ENCODE data around the gene TUBGCP2.

DNA sequence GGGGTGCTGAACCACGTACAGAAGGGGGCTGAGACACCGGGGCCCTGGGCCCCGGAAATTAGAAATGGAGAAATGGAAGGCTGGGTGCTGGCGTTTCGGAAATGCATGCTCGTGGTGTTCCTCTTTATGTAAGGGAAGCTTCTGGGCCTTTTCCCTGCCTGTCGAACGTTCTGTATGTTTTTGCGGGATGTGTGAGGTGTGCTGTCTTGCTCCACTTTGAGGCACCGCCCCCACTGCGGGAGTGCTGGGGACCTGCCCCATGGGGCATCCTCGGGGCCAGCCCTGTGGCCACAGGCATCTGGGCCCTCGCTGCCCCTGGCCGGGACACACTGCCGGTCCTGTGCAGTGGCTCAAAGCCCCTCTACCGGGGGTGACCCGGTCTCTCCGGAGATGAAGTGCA lies 72.7 kb downstream of the TUBGCP2 start:
- no peak for TF ChIP-seq EZH2 (conservative IDR thresholded peaks at IDR 0.05; ENCODE audit: low read depth, low read length)
- TF ChIP-seq ZNF253 (CRISPR knock-in tag; IDR thresholded peaks at IDR 0.05; ENCODE audit: borderline replicate concordance): no peak
- TF ChIP-seq, protein P1, sequence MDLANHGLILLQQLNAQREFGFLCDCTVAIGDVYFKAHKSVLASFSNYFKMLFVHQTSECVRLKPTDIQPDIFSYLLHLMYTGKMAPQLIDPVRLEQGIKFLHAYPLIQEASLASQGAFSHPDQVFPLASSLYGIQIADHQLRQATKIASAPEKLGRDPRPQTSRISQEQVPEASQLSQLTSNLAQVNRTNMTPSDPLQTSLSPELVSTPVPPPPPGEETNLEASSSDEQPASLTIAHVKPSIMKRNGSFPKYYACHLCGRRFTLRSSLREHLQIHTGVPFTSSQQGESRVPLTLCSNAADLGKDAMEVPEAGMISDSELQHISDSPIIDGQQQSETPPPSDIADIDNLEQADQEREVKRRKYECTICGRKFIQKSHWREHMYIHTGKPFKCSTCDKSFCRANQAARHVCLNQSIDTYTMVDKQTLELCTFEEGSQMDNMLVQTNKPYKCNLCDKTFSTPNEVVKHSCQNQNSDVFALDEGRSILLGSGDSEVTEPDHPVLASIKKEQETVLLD (CRISPR knock-in tag; IDR thresholded peaks at IDR 0.05; ENCODE audit: low read depth): no peak
- TF ChIP-seq, protein P2, sequence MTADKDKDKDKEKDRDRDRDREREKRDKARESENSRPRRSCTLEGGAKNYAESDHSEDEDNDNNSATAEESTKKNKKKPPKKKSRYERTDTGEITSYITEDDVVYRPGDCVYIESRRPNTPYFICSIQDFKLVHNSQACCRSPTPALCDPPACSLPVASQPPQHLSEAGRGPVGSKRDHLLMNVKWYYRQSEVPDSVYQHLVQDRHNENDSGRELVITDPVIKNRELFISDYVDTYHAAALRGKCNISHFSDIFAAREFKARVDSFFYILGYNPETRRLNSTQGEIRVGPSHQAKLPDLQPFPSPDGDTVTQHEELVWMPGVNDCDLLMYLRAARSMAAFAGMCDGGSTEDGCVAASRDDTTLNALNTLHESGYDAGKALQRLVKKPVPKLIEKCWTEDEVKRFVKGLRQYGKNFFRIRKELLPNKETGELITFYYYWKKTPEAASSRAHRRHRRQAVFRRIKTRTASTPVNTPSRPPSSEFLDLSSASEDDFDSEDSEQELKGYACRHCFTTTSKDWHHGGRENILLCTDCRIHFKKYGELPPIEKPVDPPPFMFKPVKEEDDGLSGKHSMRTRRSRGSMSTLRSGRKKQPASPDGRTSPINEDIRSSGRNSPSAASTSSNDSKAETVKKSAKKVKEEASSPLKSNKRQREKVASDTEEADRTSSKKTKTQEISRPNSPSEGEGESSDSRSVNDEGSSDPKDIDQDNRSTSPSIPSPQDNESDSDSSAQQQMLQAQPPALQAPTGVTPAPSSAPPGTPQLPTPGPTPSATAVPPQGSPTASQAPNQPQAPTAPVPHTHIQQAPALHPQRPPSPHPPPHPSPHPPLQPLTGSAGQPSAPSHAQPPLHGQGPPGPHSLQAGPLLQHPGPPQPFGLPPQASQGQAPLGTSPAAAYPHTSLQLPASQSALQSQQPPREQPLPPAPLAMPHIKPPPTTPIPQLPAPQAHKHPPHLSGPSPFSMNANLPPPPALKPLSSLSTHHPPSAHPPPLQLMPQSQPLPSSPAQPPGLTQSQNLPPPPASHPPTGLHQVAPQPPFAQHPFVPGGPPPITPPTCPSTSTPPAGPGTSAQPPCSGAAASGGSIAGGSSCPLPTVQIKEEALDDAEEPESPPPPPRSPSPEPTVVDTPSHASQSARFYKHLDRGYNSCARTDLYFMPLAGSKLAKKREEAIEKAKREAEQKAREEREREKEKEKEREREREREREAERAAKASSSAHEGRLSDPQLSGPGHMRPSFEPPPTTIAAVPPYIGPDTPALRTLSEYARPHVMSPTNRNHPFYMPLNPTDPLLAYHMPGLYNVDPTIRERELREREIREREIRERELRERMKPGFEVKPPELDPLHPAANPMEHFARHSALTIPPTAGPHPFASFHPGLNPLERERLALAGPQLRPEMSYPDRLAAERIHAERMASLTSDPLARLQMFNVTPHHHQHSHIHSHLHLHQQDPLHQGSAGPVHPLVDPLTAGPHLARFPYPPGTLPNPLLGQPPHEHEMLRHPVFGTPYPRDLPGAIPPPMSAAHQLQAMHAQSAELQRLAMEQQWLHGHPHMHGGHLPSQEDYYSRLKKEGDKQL (CRISPR knock-in tag; IDR thresholded peaks at IDR 0.05; ENCODE audit: low read depth): no peak
- TF ChIP-seq NFKBIZ (CRISPR knock-in tag; IDR thresholded peaks at IDR 0.05): no peak
- no peak for TF ChIP-seq MEF2D (CRISPR knock-in tag; IDR thresholded peaks at IDR 0.05)
- TF ChIP-seq, protein P3, sequence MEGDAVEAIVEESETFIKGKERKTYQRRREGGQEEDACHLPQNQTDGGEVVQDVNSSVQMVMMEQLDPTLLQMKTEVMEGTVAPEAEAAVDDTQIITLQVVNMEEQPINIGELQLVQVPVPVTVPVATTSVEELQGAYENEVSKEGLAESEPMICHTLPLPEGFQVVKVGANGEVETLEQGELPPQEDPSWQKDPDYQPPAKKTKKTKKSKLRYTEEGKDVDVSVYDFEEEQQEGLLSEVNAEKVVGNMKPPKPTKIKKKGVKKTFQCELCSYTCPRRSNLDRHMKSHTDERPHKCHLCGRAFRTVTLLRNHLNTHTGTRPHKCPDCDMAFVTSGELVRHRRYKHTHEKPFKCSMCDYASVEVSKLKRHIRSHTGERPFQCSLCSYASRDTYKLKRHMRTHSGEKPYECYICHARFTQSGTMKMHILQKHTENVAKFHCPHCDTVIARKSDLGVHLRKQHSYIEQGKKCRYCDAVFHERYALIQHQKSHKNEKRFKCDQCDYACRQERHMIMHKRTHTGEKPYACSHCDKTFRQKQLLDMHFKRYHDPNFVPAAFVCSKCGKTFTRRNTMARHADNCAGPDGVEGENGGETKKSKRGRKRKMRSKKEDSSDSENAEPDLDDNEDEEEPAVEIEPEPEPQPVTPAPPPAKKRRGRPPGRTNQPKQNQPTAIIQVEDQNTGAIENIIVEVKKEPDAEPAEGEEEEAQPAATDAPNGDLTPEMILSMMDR (CRISPR knock-in tag; IDR thresholded peaks at IDR 0.05): no peak
